Amygdala (tissue), 56 donors: ENCODE results near the gene ATP4B.

Source experiments
- DNase-seq, 56 donors: peaks; one replicate each; lab custom pipeline; 2025; lab: John Stamatoyannopoulos, UW

The ATP4B gene

DNA sequence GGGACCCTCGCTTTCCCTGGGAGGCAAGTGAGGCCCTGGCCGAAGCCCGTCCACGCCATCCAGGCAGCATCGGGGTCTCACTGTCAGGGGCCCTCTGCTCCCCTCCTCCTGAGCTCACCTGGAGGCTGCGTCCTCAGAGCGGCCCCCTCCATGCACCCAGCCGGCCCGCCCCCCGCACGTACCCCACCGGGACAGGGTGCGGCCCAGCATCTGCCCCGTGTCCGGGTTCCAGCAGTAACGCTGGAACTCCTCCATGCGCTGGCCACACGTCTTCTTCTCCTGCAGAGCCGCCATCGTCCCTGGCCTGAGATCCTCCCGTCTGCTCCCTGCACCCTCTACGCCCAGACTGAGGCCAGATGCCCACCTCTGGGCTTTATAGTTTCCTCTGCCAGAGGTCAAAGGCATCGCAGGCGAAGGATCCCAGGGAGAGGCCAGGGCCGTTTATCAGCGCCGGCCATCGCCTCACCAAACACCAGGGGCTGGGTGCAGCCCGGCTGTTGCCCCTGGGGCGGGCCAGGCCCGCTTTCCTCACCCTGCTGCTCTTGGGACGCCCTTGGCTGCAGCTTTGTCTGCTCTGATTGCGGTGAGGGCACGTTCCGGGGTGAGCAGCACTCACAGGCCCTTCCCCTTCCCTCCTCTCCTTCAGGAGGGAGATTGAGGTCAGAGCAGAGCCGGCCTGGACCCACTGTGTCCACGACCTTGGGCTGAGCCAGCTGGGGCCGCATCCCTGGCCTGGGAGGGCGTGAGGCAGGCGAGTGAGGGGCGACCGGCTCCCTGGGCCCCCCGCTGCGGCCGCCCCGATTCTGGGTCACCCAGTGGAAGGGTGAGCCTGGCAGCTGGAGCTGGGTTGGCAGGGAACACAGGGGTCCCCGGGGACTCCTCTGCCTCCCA is at the start of gene ATP4B:
ATP4B (minus strand) TSS at position 348 of the 891 bp plus-strand sequence; CDS start at position 294, 54 bp downstream.
- no peak for DNase-seq

DNA sequence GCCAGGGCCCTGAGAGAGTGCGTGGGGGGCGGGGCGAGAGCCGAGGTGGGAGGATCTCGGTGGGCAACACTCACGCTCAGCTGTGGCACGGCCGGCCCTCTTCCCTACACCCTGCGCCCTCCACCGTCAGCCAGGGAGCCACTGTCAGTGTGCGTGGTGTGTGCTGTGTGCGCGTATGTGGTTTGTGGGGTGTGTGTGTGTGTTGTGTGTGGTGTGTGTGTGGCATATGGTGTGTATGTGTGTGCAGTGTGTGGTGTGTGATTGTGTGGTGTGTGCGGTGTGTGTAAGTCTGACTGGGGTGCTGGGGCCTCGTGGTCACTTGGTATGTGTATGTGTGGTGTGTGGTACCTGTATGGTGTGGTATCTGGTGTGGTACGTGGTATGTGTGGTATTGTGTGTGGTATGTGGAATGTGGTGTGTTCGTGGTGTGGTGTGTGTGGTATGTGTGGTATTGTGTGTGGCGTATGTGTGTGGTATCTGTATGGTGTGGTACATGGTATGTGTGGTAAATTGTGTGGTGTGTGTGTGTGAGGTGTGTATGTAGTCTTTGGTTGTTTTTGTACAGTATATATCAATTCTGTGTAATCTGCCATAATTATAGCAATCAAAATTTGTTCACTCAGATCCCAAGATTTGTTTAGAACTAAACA is 14.1 kb upstream of the ATP4B start:
- DNase-seq, result no peak

DNA sequence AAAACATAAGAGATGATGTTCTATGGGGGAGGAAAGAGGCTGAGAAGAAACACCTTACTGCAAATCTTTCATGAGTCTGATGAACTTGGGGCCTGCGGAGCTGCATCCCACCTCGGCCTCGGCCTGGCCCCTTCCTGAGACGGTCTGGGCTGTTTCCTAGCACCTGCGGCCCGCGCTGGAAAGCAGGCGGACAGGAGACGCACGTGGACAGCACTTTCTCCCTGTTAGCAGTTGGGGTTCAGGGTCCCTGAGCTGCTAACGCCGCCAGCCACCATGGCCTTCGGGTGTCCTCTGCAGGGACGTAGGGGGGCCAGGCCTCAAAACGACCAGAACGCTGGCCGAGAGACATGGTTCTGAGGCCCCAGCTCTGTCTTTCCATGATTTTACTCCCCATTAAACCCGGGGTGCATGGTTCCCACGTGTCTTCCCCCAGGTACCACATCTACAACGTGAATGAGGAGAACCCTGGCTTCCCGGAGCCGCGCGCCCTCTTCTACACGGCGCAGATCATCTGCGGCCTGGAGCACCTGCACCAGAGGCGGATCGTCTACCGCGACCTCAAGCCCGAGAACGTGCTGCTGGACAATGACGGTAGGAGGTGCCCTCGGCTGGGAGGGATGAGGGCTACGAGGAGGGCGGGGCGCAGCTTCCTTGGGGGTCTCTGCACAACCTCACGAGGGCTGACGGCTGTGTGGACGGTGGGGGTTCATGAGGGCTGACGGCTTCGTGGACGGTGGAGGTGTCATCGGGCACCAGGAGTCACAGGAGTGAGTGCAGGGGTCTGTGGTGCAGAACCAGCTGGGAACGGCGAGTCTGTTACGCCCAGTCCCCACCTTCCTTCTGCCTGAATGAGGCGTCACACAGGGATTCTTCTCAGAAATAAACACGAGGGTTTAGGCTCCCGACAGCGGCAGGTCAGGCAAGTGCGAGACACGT is 13.3 kb upstream of the ATP4B start:
- no peak for DNase-seq

DNA sequence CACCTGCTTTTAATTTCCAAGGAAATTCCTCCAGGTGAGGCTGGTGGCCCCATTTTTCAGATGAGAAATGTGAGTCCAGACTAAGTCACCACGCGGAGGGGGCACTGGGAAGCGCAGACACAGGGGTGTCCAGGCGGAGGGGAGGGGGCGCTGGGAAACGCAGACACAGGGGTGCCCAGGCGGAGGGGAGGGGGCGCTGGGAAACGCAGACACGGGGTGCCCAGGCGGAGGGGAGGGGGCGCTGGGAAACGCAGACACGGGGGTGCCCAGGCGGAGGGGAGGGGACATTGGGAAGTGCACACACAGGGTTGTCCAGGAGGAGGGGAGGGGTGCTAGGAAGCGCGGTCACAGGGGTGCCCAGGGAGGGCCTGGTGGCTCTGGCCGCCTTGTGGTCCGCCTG is 12.5 kb upstream of the ATP4B start:
- no peak for DNase-seq

DNA sequence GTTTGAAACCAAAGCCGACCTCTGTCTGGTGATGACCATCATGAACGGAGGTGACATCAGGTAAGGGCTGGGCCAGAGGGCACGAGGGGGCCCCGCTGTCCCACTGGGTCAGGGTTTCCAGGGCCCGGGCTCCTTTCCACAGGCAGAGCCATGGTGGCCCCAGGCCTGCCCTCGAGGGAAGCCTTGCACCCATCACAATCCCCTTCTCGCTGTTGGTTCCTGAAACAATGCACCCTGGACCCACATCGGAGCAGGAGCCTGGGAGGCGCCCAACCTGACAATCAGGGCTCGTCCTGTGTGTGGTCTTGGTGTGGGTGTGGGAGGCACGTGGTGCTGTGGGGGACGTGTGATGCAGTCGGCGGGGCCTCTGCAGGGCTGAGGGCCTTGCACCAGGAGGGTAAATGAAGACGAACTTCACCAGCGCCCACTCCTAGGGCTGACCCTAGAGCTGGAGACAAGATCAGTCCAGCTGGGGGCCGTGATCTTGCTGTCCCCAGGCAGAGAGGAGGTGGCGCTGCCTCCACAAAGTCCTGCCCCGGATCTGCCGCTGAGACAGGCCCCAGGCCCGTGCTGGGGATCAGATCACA is 11.8 kb upstream of the ATP4B start:
- DNase-seq, result no peak

DNA sequence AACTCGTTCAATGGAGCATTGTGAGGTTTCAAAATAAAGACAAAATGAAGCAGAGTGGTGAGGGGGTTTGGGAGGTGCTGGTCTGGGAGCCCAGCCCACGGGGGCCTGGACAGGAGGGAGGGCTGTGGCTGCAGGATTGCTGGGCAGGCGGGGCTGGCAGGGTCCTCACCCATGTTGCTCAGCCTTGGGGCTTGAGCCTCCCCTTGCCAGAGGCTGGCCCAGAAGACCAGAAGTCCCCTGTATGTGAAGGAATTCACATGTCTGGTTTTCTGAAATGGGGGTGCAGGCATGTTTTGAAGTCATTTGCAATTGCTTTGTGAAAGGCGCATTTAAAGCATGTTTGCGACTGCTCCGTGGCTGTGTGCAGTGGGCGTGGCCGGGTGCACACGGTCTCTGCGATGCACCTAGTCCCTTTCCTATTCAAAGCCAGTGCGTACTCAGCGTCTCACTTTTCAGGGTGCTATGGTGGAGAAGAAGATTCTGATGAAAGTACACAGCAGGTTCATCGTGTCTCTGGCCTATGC is 11.3 kb upstream of the ATP4B start:
- no peak for DNase-seq

DNA sequence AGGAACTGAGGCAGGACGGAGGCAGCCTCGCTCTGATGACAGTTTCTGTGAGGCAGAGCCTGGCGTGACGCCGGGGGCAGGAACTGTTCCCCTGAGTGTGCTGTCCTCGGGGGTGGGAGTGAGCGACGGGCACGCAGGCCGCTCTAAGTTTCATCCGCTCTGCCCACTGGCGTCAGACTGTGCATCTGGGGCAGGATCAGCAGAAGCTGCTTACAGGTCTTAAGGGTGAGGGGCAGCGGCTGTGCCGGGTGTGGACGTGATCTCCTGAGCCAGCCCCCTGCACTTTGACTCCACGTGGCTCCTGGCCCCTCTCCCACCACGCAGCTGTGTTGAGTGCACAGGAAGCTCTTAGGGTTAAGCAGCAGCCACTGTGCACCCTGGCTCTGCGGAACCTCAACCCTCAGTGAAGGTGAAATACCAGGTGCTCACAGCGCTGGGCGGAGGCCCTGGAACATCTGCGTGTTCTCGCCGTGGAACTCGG is 10.5 kb upstream of the ATP4B start:
- no peak for DNase-seq

DNA sequence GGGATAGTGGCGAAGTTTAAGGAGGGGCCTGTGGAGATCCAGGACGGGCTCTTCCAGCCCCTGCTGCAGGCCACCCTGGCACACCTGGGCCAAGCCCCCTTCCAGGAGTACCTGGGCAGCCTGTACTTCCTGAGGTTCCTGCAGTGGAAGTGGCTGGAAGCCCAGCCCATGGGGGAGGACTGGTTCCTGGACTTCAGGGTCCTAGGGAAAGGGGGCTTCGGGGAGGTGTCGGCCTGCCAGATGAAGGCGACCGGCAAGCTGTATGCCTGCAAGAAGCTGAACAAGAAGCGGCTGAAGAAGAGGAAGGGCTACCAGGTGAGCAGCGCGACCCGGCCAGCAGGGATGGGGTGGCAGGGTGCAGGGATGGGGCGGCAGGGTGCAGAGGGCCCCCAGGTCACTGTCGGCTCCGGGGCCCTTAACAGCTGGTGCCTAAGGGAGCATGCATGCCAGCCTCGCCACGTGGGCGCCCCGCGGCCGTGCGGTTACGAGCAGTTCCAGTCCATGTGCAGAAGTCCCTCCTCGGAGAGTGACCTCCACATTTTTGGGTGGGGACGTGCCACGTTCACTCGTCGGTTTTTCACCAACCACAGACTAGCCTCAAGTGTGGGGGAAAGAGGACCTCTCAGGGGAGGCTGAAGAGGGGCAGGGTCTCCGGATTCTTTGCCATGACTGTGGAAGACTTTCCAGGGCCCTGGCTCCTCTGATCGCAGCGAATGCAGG is 9.9 kb upstream of the ATP4B start:
- no peak for DNase-seq

DNA sequence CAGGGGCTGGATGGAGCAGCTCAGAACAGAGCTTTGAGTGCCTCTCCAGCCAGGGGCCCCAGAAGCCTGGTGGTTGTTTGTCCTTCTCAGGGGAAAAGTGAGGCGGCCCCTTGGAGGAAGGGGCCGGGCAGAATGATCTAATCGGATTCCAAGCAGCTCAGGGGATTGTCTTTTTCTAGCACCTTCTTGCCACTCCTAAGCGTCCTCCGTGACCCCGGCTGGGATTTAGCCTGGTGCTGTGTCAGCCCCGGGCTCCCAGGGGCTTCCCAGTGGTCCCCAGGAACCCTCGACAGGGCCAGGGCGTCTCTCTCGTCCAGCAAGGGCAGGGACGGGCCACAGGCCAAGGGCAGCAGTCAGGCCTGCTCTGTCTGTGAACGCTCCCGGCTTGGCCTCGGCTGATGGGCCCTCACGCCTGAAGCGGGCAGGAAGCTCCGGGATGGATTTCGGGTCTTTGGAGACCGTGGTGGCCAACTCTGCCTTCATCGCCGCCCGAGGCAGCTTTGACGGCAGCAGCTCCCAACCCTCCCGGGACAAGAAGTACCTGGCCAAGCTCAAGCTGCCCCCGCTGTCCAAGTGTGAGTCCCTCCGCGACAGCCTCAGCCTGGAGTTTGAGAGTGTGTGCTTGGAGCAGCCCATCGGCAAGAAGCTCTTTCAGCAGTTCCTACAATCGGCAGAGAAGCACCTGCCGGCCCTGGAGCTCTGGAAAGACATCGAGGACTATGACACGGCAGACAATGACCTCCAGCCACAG is 9.1 kb upstream of the ATP4B start, which contains the start of gene GRK1:
GRK1 (plus strand) TSS at position 269 of the 751 bp plus-strand sequence; CDS start at position 437, 168 bp downstream.
- DNase-seq, result no peak

DNA sequence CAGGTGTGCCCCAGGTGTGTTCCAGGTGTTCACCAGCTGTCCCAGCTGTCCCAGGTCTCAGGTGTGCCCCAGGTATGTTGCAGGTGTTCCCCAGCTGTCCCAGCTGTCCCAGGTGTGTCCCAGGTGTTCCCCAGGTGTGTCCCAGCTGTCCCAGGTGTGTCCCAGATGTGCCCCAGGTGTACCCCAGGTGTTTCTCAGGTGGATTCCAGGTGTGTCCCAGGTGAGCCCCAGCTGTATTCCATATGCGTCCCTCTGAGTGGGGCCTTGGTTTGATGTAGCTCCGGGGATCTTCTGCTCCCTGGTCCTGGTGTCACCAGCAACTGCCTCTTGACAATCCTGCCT is 8.3 kb upstream of the ATP4B start:
- no peak for DNase-seq

DNA sequence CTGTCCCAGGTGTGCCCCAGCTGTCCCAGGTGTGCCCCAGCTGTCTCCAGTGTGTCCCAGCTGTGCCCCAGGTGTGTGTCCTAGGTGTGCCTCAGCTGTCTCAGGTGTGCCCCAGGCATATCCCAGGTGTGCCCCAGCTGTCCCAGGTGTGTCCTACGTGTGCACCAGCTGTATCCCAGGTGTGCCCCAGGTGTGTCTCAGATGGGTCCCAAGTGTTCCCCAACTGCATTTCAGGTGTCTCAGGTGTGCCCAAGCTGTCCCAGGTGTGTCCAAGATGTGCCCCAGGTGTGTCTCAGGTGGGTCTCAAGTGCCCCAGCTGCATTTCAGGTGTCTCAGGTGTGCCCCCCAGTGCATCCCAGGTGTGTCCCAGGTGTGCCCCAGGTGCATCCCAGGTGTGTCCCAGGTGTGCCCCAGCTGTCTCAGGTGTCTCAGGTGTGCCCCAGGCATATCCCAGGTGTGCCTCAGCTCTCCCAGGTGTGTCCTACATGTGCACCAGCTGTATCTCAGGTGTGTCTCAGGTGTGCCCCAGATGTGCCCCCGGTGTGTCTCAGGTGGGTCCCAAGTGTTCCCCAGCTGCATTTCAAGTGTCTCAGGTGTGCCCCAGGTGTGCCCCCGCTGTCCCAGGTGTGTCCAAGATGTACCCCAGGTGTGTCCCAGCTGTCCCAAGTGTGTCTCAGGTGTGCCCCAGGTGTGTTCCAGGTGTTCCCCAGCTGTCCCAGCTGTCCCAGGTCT is 7.8 kb upstream of the ATP4B start:
- DNase-seq, result no peak

DNA sequence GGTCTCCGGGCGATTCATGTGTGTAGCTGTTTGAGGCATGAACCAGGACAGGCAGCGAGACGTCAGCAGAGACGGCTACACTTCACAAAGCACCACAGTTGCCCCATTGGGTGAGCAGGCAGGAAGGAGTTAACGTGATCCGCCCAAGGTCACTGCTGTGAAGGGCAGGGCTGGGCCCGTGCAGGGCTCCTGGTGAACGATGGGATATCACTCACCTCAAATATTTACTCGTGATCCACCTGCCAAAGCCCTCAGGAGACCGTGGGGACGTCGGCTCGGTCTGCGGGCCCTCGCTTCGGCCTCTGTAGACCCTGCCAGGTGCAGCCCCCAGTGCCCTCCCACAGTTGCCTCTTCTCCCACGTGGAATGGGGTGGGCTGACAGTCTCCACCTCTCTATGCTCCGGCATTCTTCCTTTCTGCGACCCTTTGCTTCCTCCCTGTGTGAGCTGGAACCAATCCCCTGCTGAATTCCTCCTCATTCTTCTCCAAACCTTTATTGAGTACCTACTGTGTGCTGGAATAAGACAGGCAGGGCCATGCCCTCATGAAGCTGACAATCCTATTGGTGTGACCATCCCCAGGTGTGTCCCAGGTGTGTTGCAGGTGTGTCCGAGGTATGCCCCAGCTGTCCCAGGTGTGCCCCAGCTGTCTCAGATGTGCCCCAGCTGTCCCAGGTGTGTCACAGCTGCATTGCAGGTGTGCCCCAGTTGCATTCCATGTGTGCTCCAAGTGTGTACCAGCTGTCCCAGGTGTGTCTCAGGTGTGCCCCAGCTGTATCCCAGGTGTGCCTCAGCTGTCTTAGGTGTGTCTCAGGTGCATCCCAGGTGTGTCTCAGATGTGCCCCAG is 7.0 kb upstream of the ATP4B start:
- DNase-seq, result no peak

DNA sequence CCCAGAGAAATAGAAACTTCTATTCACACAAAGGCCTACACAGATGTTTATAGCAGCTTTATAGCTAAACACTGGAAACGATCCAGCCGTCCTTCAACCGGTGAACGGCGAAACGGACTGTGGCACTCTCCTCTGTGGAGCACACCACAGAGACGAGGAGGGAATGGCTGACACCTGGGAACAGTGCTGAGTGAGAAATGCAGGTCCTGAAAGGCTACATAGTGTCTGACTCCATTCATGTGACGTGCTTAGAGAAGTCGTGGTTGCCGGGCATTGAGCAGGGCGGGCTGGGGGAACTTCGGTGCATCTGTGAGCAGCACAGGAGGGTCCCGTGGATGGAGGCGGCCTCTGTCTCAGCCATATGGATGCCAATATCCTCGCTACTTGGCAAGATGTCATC is 5.9 kb upstream of the ATP4B start:
- no peak for DNase-seq

DNA sequence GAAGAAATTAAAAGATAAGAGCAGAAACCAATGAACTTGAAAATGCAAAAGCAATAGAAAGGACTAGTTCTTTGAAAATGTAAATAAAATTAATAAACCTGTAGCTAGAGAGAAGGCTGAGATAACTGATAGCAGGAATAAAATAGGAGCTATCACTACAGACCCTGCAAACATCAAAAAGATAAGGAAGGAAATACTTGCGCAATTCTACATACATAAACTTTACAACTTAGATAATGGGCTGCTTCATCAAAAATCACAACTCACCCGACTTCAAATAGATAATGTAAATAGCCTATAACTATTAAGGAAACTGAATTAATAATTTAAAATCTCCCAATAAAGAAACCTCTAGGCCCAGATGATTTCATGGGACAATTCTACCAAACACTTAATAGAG is 3.5 kb upstream of the ATP4B start:
- no peak for DNase-seq

DNA sequence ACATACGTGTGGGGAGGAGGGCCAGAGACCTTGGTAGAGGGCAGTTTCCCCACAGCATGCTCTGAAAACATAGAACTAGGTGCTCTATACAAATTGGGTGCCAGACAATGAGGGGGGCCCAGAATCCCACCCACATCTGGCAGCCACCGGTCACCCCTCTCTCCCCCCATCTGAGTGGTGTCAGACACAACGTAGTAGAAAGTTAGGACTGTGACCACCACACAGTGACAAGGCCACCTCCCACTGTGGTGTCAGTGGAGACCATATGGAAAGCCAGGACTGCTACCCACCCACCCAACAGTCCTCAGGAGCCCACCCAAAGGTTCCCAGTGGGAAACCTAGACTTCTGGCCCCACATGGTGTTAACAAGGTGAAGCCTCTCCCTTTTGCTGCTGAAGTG is 2.1 kb upstream of the ATP4B start:
- DNase-seq, result no peak

DNA sequence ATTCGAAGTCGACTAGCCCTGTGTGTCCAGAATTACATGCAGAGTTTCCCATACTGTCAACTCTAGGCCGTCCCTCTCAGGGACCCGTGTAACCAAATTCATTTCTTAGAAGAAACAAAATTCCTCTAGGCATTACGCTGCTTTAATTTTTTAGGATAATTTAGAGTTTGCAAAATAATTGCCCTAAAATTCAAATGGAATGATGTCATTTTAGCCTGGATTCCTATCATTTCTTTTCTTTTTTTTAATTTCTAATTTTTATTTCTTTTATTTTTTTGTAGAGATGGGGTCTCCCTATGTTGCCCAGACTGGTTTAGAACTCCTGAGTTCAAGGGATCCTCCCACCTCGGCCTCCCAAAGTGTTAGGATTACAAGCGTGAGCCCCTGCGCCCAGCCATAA is 1.3 kb upstream of the ATP4B start:
- DNase-seq, result no peak

DNA sequence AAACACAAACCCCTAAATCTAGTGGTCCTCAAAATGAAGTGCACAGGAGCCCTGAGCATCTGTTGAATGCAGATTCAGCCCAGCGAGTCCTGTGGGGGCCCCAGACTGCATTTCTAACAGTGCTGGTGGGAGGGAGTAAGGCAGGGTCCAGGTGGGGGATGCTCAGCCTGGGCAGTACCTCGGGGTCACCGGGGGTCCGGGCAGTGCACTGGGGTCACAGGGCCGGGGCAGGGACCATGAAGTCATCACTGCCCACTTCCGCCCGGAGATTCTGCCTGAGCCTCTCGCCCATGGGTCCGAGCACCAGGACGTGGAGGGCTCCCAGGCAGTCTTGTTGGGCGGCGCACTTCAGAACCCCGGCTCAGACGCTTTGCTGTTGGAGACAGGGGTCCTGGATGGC is 838 bp upstream of the ATP4B start:
- no peak for DNase-seq
